Trophoblast cell (in vitro differentiated cells and primary cell): Measurements from ENCODE around the gene PLEKHA5.

Experiments
- DNase-seq, 2 donors: peaks; one replicate each; pipeline ENCODE4 v3.0.0-alpha.2; 2016
- H2AFZ ChIP-seq: 2 replicates; pipeline ENCODE4 v1.6.1; 2013; ENCODE audit warnings: low read length, moderate library complexity, mild to moderate bottlenecking; ENCODE audit not compliant: insufficient read depth, poor library complexity
- H2AK5ac ChIP-seq: 2 replicates; pipeline ENCODE4 v1.6.1; 2013; ENCODE audit warnings: mild to moderate bottlenecking, low read length
- H2BK120ac ChIP-seq: 2 replicates; pipeline ENCODE4 v1.6.1; 2013; ENCODE audit warnings: low read length, mild to moderate bottlenecking, moderate library complexity; ENCODE audit not compliant: insufficient read depth, poor library complexity
- H2BK12ac ChIP-seq: 2 replicates; pipeline ENCODE4 v1.6.1; 2013; ENCODE audit warnings: mild to moderate bottlenecking, low read length, moderate library complexity
- H2BK5ac ChIP-seq: 2 replicates; pipeline ENCODE4 v1.6.1; 2013; ENCODE audit warnings: low read length, low read depth, moderate library complexity, mild to moderate bottlenecking; ENCODE audit not compliant: poor library complexity
- H3K14ac ChIP-seq: 2 replicates; pipeline ENCODE4 v1.6.1; 2013; ENCODE audit warnings: mild to moderate bottlenecking, low read length
- H3K18ac ChIP-seq: 2 replicates; pipeline ENCODE4 v1.6.1; 2013; ENCODE audit warnings: mild to moderate bottlenecking, low read length
- H3K23ac ChIP-seq: 2 replicates; pipeline ENCODE4 v1.6.1; 2013; ENCODE audit warnings: low read length
- H3K27ac ChIP-seq: 2 replicates; pipeline ENCODE4 v1.5.1; 2013; ENCODE audit warnings: low read depth, mild to moderate bottlenecking, inconsistent platforms, low read length, moderate library complexity
- H3K27me3 ChIP-seq: 2 replicates; pipeline ENCODE4 v1.6.1; 2013; ENCODE audit warnings: inconsistent platforms, mild to moderate bottlenecking, low read length, moderate library complexity; ENCODE audit not compliant: insufficient read depth
- H3K36me3 ChIP-seq, 2 experiments: 1 replicate in 1 of 2; 2 replicates in 1 of 2; pipeline ENCODE4 v1.6.1; 2013; ENCODE audit warnings: low read length in 2 of 2, mild to moderate bottlenecking in 2 of 2, moderate library complexity in 1 of 2; ENCODE audit not compliant: insufficient read depth in 2 of 2, control insufficient read depth in 1 of 2
- H3K4ac ChIP-seq: 2 replicates; pipeline ENCODE4 v1.6.1; 2013; ENCODE audit warnings: low read depth, mild to moderate bottlenecking, low read length, moderate library complexity
- H3K4me1 ChIP-seq, 2 experiments: 1 replicate in 1 of 2; 2 replicates in 1 of 2; pipeline ENCODE4 v1.6.1; 2013; ENCODE audit warnings: low read length in 2 of 2, mild to moderate bottlenecking in 2 of 2, moderate library complexity in 1 of 2; ENCODE audit not compliant: insufficient read depth in 2 of 2, control insufficient read depth in 1 of 2
- H3K4me2 ChIP-seq: 2 replicates; pipeline ENCODE4 v1.6.1; 2013; ENCODE audit warnings: inconsistent platforms, mild to moderate bottlenecking, low read length, moderate library complexity
- H3K4me3 ChIP-seq: 2 replicates; pipeline ENCODE4 v1.5.1; 2013; ENCODE audit warnings: mild to moderate bottlenecking, low read depth, low read length, inconsistent platforms
- H3K79me1 ChIP-seq: one replicate; pipeline ENCODE4 v1.6.1; 2013; ENCODE audit warnings: low read length
- H3K79me2 ChIP-seq: 2 replicates; pipeline ENCODE4 v1.6.1; 2013; ENCODE audit warnings: low read length, mild to moderate bottlenecking; ENCODE audit not compliant: control insufficient read depth, insufficient read depth, poor library complexity
- H3K9ac ChIP-seq: 2 replicates; pipeline ENCODE4 v1.6.1; 2013; ENCODE audit warnings: mild to moderate bottlenecking, low read length
- H3K9me3 ChIP-seq: 2 replicates; pipeline ENCODE4 v1.6.1; 2013; ENCODE audit warnings: low read depth, mild to moderate bottlenecking, control low read depth, inconsistent platforms, low read length; ENCODE audit not compliant: insufficient read depth
- H4K12ac ChIP-seq: 2 replicates; pipeline ENCODE4 v1.6.1; 2013; ENCODE audit warnings: low read depth, mild to moderate bottlenecking, low read length, moderate library complexity
- H4K8ac ChIP-seq: 2 replicates; pipeline ENCODE4 v1.6.1; 2013; ENCODE audit warnings: low read depth, mild to moderate bottlenecking, low read length, moderate library complexity
- H4K91ac ChIP-seq: one replicate; pipeline ENCODE4 v1.6.1; 2013; ENCODE audit warnings: low read depth, mild to moderate bottlenecking, low read length, moderate library complexity
- WGBS: extraction: QIAGEN DNeasy Blood & Tissue Kit; methylation state at CpG from one replicate; pipeline ENCODE4 v1.1.7; 2013; ENCODE audit warnings: missing lambda C conversion rate; ENCODE audit not compliant: insufficient read length, insufficient coverage; ENCODE audit errors: extremely low coverage; 5-methylcytosine and 5-hydroxymethylcytosine counted together

Gene PLEKHA5

GRCh38 chr12:19110221-19110940, 19.2 kb upstream of the PLEKHA5 start:
- H4K8ac ChIP-seq = no peak overlapping the region
- H2BK5ac ChIP-seq = no peak overlapping the region
- H4K12ac ChIP-seq = no peak overlapping the region
- no CpG with 5 or more reads among the region's 3 CpGs for WGBS
- H3K18ac ChIP-seq = no peak overlapping the region
- H3K9ac ChIP-seq = no peak overlapping the region
- no peaks in the 10 kb centered on the region for H3K4me1 ChIP-seq
- H2AFZ ChIP-seq = no peak overlapping the region
- H3K9me3 ChIP-seq = no peaks in the 10 kb centered on the region
- no peaks in the 10 kb centered on the region for H3K79me1 ChIP-seq
- DNase-seq = peak; percentile 43 to 83
- no peak overlapping the region for H2BK12ac ChIP-seq
- H4K91ac ChIP-seq = no peak overlapping the region
- no peak overlapping the region for H3K4ac ChIP-seq
- H3K27me3 ChIP-seq = no peaks in the 10 kb centered on the region
- H3K27ac ChIP-seq = no peak overlapping the region
- no peak overlapping the region for H2BK120ac ChIP-seq
- no peak overlapping the region for H3K14ac ChIP-seq
- no peak overlapping the region for H3K4me2 ChIP-seq
- no peak overlapping the region for H3K4me3 ChIP-seq
- no peaks in the 10 kb centered on the region for H3K79me2 ChIP-seq
- H2AK5ac ChIP-seq = no peak overlapping the region
- H3K23ac ChIP-seq = no peak overlapping the region
- H3K36me3 ChIP-seq = no peaks in the 10 kb centered on the region

- no peak overlapping the region for H4K12ac ChIP-seq
- H3K4me2 ChIP-seq = no peak overlapping the region
- H3K4ac ChIP-seq = no peak overlapping the region
- no peak overlapping the region for H2BK12ac ChIP-seq
- WGBS = no CpG with 5 or more reads among the region's 3 CpGs
- H3K18ac ChIP-seq = no peak overlapping the region
- H4K91ac ChIP-seq = no peak overlapping the region
- H3K79me2 ChIP-seq = no peaks in the 10 kb centered on the region
- H3K27ac ChIP-seq = no peak overlapping the region
- H3K23ac ChIP-seq = no peak overlapping the region
- H2AK5ac ChIP-seq = no peak overlapping the region
- no peaks in the 10 kb centered on the region for H3K4me1 ChIP-seq
- H3K14ac ChIP-seq = no peak overlapping the region
- no peak overlapping the region for H3K4me3 ChIP-seq
- H2AFZ ChIP-seq = no peak overlapping the region
- no peaks in the 10 kb centered on the region for H3K36me3 ChIP-seq
- no peak overlapping the region for H4K8ac ChIP-seq
- H2BK120ac ChIP-seq = no peak overlapping the region
- no peaks in the 10 kb centered on the region for H3K79me1 ChIP-seq
- no peak for DNase-seq
- H3K9me3 ChIP-seq = no peaks in the 10 kb centered on the region
- no peak overlapping the region for H2BK5ac ChIP-seq
- no peak overlapping the region for H3K9ac ChIP-seq
- H3K27me3 ChIP-seq = no peaks in the 10 kb centered on the region
Observed at GRCh38 chr12:19113464-19113863, 16.1 kb upstream of the PLEKHA5 start.

- H2AK5ac ChIP-seq = no peak overlapping the region
- no CpG with 5 or more reads among the region's 1 CpG for WGBS
- no peak overlapping the region for H2BK120ac ChIP-seq
- H3K79me1 ChIP-seq = no peaks in the 10 kb centered on the region
- H2BK12ac ChIP-seq = no peak overlapping the region
- H2BK5ac ChIP-seq = no peak overlapping the region
- H3K4me2 ChIP-seq = no peak overlapping the region
- H3K79me2 ChIP-seq = no peaks in the 10 kb centered on the region
- no peak overlapping the region for H2AFZ ChIP-seq
- H3K18ac ChIP-seq = no peak overlapping the region
- no peak overlapping the region for H3K4me3 ChIP-seq
- H3K4ac ChIP-seq = no peak overlapping the region
- no peaks in the 10 kb centered on the region for H3K4me1 ChIP-seq
- no peak overlapping the region for H3K9ac ChIP-seq
- no peak overlapping the region for H4K8ac ChIP-seq
- no peaks in the 10 kb centered on the region for H3K36me3 ChIP-seq
- H3K27ac ChIP-seq = no peak overlapping the region
- no peak overlapping the region for H4K12ac ChIP-seq
- H3K9me3 ChIP-seq = no peaks in the 10 kb centered on the region
- H3K14ac ChIP-seq = no peak overlapping the region
- no peak overlapping the region for H4K91ac ChIP-seq
- DNase-seq = no peak
- no peak overlapping the region for H3K23ac ChIP-seq
- H3K27me3 ChIP-seq = no peaks in the 10 kb centered on the region
Observed at GRCh38 chr12:19115285-19115684, 14.2 kb upstream of the PLEKHA5 start.

GRCh38 chr12:19119440-19119839, 10.1 kb upstream of the PLEKHA5 start:
- Histone ChIP-seq H2BK12ac (no peak overlapping the region), H4K12ac (no peak overlapping the region), H3K27ac (no peak overlapping the region), H3K36me3 (no peaks in the 10 kb centered on the region), H3K4ac (no peak overlapping the region), H3K4me1 (no peaks in the 10 kb centered on the region), H3K9ac (no peak overlapping the region), H3K9me3 (no peaks in the 10 kb centered on the region), H3K18ac (no peak overlapping the region), H3K14ac (no peak overlapping the region), H4K8ac (no peak overlapping the region), H2BK5ac (no peak overlapping the region), H2BK120ac (no peak overlapping the region), H4K91ac (no peak overlapping the region), H3K4me3 (no peak overlapping the region), H3K23ac (no peak overlapping the region), H3K79me2 (no peaks in the 10 kb centered on the region), H3K4me2 (no peak overlapping the region), H2AK5ac (no peak overlapping the region), H2AFZ (no peak overlapping the region), H3K27me3 (no peaks in the 10 kb centered on the region), H3K79me1 (no peaks in the 10 kb centered on the region)
- WGBS = no CpG with 5 or more reads among the region's 3 CpGs
- no peak for DNase-seq
